ENCODE data around the gene CAND2.

DNA sequence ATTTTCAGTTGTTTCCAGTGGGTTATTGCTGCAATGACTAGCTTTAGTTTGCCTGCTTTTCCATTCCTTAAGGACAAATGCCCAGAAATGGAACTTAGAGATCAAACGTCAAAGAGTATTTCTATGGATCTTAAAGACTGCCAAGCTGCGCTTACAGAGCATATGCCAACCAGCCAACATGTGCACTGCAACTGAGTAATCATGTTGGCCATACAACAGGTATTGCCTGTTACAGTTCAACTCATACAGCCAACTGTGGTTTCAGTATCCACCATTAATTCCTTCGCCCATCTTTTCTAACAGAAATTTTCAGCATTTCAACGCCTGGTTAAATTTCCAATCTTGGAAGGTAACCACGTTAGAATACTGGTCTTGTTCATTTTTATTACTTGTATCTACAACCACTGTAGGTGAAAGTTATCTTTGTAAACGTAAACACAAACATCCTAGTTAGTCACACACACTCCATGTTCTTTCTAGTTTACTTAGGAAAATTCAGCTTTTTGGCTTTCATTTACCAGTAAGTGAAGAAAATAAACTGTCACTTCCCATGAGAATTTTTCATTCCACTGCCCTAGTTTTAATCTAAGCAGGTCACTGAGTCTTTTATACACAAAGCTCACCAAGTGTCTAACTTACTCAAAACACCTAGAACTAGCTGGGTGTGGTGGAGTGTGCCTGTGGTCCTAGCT is 41.0 kb downstream of the CAND2 start:
- no peak for TF ChIP-seq CTCF (conservative IDR thresholded peaks at IDR 0.05; ENCODE audit: low read depth, low read length)
- TF ChIP-seq EZH2 (IDR thresholded peaks at IDR 0.05; ENCODE audit: borderline replicate concordance, low read depth, low read length, poor library complexity, severe bottlenecking), result no peak
